Fibroblast of lung (primary cell): ENCODE results near the gene PANX2.

Source experiments
- CTCF ChIP-seq, 2 donors: IDR thresholded peaks in 1 of 2; conservative IDR thresholded peaks in 1 of 2; 1 replicate in 1 of 2; 2 replicates in 1 of 2; pipeline ENCODE4 v1.5.1; 2011 to 2012; ENCODE audit warnings: low read length in 2 of 2, control low read depth in 1 of 2, inconsistent platforms in 1 of 2, low read depth in 1 of 2, mild to moderate bottlenecking in 1 of 2
- EZH2 ChIP-seq: IDR thresholded peaks from 2 replicates; pipeline ENCODE4 v1.5.1; 2012; ENCODE audit warnings: low read length, control low read depth, mild to moderate bottlenecking; ENCODE audit errors: missing control alignments

GRCh38 chr22:50145721-50146438 is 24.7 kb upstream of the PANX2 start:
- no peak for TF ChIP-seq CTCF (conservative IDR thresholded peaks at IDR 0.05 in 1 of 2, IDR thresholded peaks at IDR 0.05 in 1 of 2; ENCODE audit: low read depth in 1 of 2, low read length in 2 of 2)
- no peak for TF ChIP-seq EZH2
